GM18519 (cell line): ENCODE results near the gene STX8.
"Not testable (repeated sequence)": the region's sequence is repeated elsewhere in the genome, so short reads cannot be mapped to it uniquely, and the experiment has no call there.

Experiments used
- ATAC-seq: cut with Tn5 transposase; IDR thresholded peaks from one replicate; pipeline ENCODE4 v1.9.1; 2021; ENCODE audit warnings: mild to moderate bottlenecking, moderate library complexity; ENCODE audit not compliant: unreplicated experiment, low FRiP score

STX8 gene

DNA sequence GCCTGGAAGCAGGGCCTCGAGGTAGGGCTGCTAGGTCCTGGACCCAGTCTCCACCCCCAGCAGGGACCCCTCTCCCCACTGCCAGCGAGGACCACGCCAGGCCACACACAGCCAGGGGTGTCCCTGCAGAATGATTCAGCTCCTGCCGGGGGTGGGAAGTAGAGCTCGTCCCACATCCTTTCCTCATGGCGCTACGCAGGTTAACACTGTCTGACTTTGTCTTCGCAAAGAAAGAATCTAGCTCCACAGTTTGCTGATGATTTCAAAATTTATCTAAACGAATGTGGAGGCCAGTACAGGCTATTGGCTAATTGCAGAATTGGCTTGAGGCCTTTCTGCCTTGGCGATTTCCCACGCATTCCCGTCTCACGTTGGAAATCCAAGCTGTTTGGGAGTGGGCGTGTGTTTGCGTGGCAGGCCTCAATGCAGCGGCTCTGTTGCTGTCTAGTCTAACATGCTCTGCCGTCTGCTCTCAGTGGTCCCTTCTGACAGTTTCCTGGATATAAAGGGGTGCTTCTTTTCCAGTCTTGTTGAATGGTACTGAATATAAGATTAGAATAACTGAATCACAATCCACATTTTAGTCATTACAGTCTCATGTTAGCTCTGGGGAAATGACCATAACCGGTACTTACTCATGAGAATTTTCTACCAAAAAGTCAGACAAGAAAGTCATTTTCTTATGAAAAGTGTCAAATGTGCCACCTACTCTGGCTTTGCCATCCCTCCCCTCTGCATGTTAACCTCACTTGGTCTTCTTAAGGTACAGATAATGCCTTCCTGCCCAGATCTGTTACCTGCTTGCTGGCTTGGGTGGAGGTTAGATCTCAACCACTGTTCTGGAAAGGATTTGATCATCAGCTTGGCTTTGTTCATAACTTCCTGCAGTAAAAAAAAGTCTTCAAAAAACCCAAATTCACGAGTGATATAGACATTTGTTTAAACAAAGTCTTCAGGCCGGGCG, 301.9 kb downstream of the STX8 start:
- ATAC-seq = no peak

DNA sequence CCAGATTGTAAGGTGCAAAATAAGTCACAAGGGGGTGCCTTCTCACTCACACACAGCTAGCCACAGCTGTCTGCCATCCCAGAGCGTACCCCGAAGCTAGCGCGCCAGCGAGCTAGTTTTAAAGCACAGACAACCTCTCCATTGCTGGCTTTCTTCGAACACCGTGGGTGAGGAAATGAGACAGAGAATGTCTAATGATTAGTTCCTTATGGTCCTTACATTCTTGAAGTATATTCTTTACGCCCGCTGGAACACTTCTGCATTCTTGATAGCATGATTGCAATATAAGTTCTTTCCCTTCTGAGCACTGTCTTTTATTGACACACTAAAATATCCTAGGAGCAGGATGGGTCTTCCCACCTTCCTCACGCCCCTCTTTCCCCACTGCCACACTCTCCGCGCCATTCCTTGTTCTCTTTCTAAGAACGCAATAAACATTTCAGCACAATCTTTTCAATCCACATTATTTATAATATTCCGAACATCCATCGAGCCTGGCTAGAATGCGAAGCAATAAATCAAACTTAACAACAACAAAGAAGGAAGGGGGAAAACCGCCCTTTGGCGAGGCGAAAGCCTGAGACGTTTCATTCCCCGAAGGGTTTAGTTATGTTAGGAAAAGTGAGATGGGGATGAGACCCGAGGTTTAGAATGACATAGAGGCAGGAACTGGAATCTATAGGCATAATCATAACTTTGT, 303.0 kb downstream of the STX8 start:
- no peak for ATAC-seq

DNA sequence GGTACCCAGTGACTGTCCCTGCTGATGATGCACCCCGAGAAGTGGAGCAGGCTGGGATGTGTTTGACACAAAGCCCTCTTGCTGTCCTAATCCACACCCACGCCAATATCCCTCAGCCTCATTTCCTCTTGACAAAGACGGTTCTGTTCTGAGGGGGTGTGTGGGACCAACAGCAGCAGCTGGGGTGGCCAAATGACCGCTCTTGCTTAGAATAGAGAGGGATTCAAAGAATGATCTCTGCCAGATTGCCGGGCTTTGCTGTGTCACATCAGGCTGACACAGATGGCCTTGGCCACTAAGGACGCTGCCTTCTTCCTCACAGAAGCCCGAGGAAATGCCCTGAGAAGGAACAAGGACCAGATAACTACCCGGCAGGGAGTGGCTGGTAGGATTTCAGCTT, 303.6 kb downstream of the STX8 start:
- no peak for ATAC-seq

DNA sequence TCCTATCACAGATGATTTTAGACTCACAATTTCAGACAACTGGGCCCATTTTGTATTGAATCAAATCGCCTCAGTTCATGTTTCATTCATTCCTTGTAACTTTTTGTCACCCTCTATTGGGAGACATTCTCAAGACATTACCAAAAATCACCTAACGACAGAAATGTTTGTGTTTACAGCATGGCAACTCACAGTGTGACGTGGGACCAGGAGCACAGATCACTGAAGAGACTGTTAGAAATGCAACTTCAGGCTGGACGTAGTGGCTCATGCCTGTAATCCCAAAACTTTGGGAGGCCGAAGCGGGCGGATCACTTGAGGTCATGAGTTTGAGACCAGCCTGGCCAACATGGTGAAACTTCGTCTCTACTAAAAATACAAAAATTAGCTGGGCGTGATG, 304.7 kb downstream of the STX8 start:
- no peak for ATAC-seq

DNA sequence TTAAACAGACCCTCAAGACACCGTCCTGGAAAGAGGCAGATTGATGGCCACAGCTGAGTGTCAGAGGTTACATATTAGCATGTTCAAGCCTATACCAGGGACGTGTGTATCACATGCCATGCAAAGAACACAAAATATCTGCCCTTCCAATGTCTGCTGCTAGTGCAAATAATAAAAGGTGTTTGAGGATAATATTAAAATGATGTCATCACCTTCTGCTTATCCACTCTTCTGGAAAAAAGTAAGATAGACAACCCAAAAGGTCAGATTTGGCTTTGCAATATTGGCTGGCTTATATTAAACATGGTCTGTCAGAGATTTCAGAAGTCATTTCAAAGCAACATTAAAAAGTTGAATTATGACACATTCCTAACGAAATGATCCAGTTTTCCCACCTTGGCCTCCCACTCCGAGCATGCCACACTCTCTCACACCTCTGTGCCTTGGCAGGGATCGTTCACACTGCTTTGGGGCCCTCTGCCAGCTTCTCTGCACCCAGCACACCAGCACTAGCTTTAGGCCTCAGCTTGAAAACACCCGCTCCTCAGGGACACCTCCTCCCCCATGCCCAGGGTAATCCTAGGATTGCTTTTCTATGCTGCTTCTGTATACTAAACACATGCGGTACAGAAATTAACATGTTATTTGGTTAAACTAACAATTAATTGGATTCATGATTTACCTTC, 306.1 kb downstream of the STX8 start:
- no peak for ATAC-seq

DNA sequence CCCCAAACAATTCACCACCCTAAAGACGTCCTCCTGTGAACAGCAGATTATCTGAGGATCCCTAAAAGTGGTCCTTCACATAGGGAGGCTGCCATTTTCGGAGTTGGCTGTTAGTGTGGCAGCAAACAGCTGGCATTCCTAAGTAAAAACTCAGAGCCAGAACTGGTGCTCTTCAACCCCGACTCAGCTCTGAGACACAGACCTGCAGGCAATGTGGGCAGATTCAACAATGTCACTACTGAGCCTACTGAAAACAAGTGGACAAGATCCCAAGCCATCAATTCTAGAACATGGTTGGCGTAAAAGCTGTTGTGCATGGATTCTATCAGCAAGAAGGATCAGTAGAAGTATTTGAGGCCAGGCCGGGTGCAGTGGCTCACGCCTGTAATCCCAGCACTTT, 307.1 kb downstream of the STX8 start:
- no peak for ATAC-seq

DNA sequence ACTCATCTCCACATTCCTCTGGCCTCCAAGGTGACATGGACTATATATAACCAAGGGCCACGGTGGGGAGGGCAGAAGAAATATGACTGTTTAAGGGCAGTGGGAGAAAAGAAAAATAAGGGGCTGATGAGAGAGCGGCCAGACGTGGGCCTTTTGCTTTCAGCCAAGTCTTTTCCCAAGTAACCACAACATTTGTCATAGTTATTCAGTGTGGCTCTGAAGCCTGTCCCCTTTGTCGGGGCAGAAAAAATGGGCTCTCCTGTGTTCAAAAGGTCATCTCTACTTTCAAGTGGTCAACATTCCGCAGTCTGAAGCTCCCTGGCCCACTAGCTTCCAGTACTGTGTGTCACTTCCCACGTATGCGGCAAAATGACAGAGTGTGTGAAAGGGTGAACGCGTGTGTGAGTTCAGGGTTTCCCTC, 308.9 kb downstream of the STX8 start:
- no peak for ATAC-seq

DNA sequence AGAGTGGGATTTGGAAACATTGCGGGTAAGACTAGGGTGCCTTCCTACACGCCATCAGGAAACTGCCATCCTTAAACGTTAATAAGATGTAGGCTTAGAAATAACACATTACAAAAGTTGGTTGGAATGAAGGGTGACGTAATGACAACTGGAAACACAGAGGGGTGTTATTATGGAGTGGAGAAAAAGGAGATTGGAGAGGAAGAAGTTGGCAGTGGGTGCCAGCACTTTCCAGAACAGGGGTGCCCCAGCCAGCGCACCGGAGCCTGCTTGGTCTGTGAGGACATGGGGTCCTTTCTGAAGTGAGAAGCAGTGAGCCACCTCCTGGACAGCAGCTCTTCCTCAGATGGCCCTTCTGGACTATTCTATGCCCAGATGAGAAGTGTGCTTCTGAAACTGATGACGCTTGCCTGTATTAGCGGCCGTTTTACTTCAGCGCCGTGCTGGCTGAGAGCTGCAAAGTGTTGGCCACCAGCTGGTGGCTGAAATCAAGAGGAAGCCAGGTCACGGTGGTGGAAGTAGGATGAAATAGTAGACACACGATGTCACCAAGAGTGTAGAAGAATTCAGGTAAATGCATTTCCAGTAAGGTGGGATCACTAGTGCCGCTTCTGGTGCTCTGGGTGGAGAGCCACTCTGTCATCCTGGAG, 309.5 kb downstream of the STX8 start:
- ATAC-seq = no peak

DNA sequence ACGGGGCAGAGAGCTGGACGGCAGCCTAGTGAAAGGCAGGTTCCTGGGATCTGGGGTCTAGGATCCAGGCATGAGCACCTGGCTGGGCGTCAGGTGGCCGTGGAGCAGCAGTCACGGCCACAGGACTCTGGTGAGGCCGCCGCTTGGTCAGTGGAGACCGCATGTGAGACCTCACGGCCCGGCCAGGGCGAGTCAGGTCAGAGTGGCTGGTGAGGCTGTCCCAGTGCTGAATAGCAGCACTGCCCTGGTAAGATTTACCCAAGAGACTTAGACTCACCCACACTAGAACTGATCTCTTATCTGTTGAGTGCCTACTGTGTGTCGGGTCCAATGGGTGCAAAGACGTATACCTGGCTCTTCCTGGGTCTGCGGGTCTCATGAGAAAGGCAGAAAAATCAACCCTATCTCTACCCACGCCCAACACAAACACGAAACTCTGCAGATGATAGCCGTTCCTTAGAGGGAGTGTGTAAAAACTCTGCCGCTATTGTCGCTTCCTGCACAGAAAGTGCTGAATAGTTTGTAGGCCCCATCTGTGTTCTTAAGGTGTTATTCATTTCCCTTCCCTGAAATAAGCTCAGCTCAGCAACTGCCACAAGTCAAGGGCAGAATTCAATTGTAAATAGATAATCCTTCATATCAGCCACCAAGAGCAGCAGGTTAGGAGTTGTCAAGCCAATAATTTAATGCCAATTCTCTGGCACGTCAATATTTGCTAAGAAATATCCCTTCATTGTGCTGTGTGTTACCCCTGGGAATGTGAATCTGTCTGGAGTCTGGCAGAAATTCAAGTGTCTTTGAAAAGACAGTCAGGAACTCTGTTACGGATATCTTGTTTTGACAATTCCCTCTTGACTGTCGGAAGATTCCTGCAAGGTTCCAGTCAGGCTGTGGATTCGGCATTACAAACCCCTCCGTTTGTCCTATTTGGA, 314.3 kb downstream of the STX8 start:
- ATAC-seq = no peak

DNA sequence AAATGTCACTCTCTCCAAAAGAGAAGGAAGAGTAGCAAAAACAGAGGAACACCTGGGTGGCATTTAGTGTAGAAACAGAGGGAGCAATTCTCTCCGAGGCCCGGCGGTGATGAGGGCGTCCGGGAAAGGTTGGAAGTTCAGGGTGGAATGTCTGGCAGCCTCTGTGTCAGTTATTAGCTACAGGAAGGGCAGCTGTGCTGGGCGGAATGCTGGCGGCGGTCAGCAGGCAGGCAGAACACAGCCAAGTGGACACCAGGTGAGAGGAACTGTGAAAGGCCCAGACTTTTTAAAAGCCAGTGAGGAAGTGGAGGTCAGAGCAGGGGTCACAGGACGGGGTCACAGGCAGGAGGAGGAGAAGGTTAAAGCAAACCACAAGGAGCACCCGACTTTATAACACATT, 316.2 kb downstream of the STX8 start:
- ATAC-seq = no peak

DNA sequence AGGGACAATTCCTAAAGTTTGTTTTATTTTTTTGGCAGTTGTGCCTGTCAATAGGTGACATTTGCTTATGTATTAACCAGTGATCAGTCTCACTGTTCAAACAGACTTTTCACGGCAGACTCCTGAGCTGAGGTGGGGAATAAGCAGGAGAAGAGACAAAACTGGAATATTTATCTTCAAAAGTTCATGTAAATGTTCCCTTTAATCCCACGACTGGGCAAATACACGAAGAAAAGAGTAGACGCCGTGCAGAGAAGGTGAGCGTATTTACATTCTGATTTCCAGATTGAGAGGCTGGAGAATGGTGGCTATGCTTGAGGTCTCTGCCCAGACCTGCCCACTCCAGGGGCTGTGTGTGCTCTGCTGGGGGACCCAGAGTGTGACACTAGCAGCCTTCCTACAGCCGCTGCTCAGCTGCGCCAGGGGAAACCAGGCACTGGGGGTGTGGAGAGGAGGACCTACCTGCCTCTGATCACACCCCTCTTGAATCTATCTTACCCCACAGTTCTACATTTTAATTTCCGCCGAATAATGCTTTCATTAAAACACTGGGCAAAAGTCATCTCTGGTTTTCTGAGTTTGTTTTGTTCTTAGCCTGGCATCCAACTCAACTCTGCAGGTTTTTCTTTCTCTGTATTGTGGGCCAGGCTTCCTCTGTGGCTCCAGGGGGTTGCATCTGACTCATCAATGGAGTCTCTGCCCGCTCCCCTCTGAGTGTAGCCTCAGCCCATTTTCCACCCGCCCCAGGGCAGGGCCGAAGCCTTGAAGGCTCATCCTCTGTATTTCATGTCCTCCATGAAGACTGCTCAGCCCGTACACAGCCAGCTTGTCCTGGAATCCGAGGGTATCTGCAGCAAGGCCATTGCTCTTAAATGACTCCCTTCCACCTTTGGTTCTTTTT, 317.3 kb downstream of the STX8 start:
- ATAC-seq = no peak

DNA sequence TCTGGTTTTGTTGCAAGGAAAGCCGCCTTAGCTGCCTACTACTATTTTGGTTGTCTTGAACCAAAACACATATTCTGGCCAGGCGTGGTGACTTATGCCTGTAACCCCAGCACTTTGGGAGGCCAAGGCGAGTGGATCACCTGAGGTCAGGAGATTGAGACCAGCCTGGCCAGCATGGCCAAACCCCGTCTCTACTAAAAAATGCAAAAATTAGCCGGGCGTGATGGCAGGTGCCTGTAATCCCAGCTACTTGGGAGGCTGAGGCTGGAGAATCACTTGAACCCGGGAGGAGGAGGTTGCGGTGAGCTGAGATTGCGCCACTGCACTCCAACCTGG, 318.0 kb downstream of the STX8 start:
- ATAC-seq = not testable (repeated sequence)

DNA sequence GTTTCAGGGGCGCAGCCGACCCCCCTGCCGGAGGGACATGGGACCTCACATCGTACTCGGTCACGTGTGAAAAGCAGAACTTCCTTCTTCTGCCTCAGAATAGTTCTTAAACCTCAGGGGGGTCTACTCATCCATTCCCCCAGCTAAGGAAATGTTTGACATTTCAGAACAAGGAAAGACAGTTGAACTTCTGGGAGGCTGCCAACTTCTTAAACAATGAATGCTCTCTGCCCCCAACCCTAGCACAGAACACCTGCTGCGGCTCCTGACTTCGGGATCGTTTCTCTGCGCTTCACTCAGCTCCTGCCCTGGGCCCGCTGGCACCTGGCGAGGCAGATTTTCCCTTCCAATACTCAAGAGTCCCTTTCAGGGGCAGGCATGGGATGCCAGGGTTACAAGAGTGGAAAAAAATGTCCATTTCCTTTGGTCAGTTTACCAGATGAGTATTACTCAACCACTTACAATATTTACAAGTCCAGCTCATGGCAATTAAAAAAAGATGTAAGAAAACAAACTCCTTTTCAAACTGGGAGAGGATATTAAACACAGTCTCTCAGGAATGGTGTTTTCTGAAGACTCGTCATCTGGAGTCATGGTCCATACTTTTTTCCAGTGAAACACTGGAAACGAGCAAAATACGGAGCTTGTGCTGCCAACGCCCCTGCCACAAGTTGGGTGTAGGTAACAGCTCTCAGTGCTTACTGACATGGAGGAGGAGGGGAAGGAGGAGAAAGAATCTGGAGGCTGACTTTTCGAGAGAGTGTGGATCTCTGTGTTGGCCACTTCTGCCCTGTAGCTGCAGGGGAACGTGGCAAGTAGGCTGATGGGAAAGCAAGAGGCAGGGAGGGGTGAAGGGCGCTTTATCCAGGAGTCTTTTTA, 318.6 kb downstream of the STX8 start:
- no peak for ATAC-seq

DNA sequence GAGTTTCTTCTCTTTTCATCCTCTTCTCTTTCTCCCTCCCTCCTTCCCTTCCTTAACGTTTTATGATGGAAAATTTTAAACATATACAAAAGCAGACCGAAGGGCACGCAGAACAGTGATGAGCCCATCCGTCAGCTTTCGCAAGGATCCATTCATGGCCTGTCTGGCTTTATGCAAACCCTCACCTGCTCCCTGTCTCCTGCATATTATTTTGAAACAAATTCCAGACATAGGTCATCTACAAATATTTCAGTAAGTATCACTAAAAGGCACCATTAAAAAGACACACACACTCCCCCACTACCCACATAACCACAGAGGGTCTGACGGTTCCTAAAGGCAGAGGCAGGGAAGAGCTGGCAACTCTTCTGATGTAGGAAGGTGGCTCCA, 319.3 kb downstream of the STX8 start:
- no peak for ATAC-seq

DNA sequence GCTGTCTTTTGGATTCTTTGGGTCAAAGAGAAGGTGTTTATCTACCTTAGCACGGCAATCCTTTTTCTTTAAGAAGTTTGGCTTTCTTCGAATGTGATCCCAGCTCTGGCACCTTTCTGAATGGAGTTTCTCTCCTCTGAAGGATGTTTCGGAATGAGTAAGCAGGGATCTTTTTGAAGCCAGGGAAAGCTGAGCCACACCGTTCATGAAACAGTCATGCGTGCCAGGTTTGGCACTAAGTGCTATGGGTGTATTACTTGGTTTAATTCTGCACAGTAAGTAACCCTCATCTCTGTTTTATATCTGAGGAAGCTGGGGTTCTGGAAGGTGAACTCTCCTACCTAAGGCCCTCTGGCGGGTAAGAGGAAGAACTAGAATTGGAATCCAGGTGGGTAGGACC, 319.8 kb downstream of the STX8 start:
- no peak for ATAC-seq

DNA sequence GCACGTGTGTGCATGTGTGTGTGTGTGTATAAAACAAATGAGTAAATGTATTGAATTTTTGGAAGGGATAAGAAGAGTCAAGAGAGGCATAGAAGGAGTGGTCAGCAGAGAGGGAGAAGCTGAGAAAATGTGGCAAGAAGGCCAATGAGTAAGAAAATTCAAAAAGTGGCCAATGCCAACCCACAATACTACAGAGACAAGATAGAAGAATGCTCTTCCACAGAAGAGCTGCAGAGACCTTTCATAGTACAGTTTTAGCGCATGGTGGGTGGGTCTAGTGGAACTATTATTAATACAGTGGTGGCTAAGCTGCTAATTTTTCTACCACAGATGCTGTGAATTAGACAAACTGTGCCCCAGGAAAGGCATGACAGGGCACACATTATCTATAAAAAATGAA, 320.8 kb downstream of the STX8 start:
- ATAC-seq = no peak

DNA sequence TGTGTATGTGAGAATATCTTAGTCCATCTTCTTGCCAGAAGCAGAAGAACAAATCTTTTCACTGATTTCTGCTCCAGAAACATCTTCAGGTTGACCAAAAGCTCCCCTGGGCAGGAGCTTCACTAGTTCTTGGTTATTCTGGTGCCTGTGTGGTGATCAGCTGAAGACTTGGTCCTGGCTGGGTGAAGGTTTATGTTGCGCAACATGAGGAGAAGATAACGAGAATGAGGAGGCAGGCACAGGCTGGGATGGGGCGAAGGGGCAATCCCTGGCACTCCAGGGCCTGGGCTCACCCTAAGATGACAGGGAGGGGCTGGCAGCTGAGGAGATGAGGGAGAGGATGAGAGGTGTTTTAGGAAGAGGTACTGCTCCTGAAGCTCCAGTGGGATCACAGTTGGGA, 322.3 kb downstream of the STX8 start:
- no peak for ATAC-seq

DNA sequence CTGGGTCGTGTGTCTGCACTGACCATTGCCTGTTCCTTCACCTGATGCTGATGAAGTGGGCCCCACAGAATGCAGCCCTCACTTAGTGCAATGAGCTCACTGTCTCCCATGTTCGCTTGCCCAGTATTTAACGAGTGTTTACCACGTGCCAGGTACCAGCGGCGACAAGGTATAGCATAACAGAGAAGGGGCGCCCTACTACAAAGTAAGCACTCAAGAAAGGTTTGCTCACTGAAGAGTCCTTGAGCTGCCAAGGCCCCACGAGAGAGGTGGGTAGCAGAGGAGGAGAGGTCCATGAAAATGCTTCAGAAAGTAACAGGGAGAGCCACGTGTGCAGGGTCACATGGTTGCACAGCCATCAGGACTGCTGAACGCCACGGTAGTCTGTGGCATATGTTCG, 324.3 kb downstream of the STX8 start:
- no peak for ATAC-seq
